Lower lobe of right lung (tissue), 2 donors: Measurements from ENCODE around the gene ULK1. TPM values are rescaled to one million over a fixed set of nuclear protein-coding genes. Genes with fewer than 3 reads are reported as not detected.

Experiments used
- ATAC-seq, 2 donors: fragments of 200-7000 bp; cut with Tn5 transposase; one replicate each; pipeline ENCODE4 v1.9.1; 2020 to 2022; ENCODE audit warnings: mild to moderate bottlenecking in 2 of 2, moderate library complexity in 2 of 2
- DNase-seq: peaks from one replicate; pipeline ENCODE4 v3.0.0-alpha.2; 2020
- H3K27ac ChIP-seq: fragments of 200-600 bp; one replicate; pipeline ENCODE4 v1.8.0; 2022
- H3K27me3 ChIP-seq: fragments of 200-600 bp; one replicate; pipeline ENCODE4 v1.8.0; 2022; ENCODE audit warnings: low read depth
- H3K36me3 ChIP-seq: fragments of 200-600 bp; one replicate; pipeline ENCODE4 v1.8.0; 2022; ENCODE audit warnings: mild to moderate bottlenecking
- H3K4me1 ChIP-seq: fragments of 200-600 bp; one replicate; pipeline ENCODE4 v1.8.0; 2022
- H3K4me3 ChIP-seq: fragments of 200-600 bp; one replicate; pipeline ENCODE4 v1.8.0; 2022; ENCODE audit warnings: mild to moderate bottlenecking
- H3K9me3 ChIP-seq: fragments of 200-600 bp; one replicate; pipeline ENCODE4 v1.8.0; 2022
- CTCF ChIP-seq: fragments of 200-600 bp; IDR thresholded peaks from one replicate; pipeline ENCODE4 v1.8.0; 2022; ENCODE audit warnings: antibody characterized with exemption, mild to moderate bottlenecking
- intact Hi-C: fragments of 100-400 bp; cut with DNase I; formaldehyde crosslinking; loops from one replicate; pipeline ENCODE4 v1.11.0; 2022
- total RNA-seq: library from RNA; stranded (reverse); fragmentation: NEBNext Ultra II Directional; extraction: Animal tissue kit (Norgen Biotek cat#: 25700); gene quantifications from one replicate; pipeline ENCODE4 v1.2.1, GENCODE V29; 2021
- donor health status: DM: no; HTN: yes; CAD: no; lungs with severe emphysema.

The ULK1 gene
- total RNA-seq, 1 donor from 2014 or later, result 32.2 TPM

- no peak overlapping the region for H3K4me3 ChIP-seq
- TF ChIP-seq CTCF, result no peak
- no peaks in the 10 kb centered on the region for H3K27me3 ChIP-seq
- no peaks in the 10 kb centered on the region for H3K9me3 ChIP-seq
- no peak overlapping the region for H3K27ac ChIP-seq
- ATAC-seq (no peak), DNase-seq (peak; percentile 26)
- H3K36me3 ChIP-seq, result peaks cover 63% of the 10 kb centered on the region
- intact Hi-C loops, result no loop called here
- peaks cover 6% of the 10 kb centered on the region for H3K4me1 ChIP-seq
These were observed 49.0 kb downstream of the ULK1 start for GRCh38 chr12:131943389-131943788.

DNA sequence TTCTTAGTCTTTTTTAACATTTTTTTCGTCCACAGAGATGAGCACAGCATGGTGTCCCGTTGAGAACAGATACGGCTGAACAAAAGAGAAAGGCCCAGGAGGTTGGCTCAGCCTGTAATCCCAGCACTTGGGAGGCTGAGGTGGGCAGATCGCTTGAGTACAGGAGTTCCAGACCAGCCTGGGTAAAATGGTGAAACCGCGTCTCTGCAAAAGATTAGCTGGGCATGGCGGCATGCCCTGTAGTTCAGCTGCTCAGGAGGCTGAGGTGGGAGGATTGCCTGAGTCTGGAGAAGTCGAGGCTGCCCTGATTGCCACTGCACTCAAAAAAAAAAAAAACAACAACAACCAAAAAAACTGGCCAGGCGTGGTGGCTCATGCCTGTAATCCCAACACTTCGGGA is 49.5 kb downstream of the ULK1 start:
- no peaks in the 10 kb centered on the region for H3K9me3 ChIP-seq
- intact Hi-C loops, result no loop called here
- no peak for TF ChIP-seq CTCF
- no peak overlapping the region for H3K4me3 ChIP-seq
- H3K27me3 ChIP-seq, result no peaks in the 10 kb centered on the region
- H3K4me1 ChIP-seq, result peaks cover 11% of the 10 kb centered on the region
- peaks cover 59% of the 10 kb centered on the region for H3K36me3 ChIP-seq
- H3K27ac ChIP-seq, result no peak overlapping the region
- DNase-seq (peak; percentile 18), ATAC-seq (no peak)

GRCh38 chr12:131944601-131945251 is 50.3 kb downstream of the ULK1 start:
- intact Hi-C loops, result no loop called here
- TF ChIP-seq CTCF, result no peak
- Histone ChIP-seq H3K4me3 (no peak overlapping the region), H3K9me3 (no peaks in the 10 kb centered on the region), H3K27ac (no peak overlapping the region), H3K27me3 (no peaks in the 10 kb centered on the region), H3K4me1 (peaks cover 17% of the 10 kb centered on the region), H3K36me3 (peaks cover 51% of the 10 kb centered on the region)
- DNase-seq (peak; percentile 43), ATAC-seq (no peak)

- no peak overlapping the region for H3K4me3 ChIP-seq
- no peak overlapping the region for H3K27ac ChIP-seq
- ATAC-seq, result no peak
- no peak for TF ChIP-seq CTCF
- H3K9me3 ChIP-seq, result no peaks in the 10 kb centered on the region
- H3K36me3 ChIP-seq, result peaks cover 34% of the 10 kb centered on the region
- no peak for DNase-seq
- no peaks in the 10 kb centered on the region for H3K27me3 ChIP-seq
- intact Hi-C loops, result no loop called here
- H3K4me1 ChIP-seq, result peaks cover 30% of the 10 kb centered on the region
These were observed 52.3 kb downstream of the ULK1 start for GRCh38 chr12:131946757-131947156.

DNA sequence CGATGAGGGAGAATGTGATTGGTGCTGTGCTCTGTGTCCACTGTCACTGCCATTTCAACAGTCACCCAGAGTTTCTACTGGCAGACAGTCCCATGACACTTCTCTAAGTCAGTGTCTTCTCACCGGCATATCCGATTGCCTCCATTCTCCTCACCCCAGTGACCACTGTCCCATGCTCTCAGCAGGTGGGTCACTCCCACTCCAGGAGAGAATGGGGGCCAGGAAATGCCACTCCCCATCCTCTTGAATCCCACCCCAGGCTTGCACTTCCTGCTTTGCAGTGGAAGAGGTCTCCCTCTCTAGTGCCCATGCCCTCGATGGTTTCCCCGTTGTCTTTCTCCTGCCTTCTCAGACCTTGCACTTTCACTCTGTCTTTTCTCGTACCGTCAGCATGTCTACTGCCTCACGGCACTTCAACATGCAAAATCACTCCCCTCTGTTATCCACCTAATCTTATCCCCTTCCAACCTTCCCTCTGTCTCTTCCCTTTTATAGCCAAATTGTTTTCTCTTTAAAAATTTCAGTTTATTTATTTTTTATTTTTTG is 53.1 kb downstream of the ULK1 start:
- H3K27ac ChIP-seq, result no peak overlapping the region
- intact Hi-C loops, result no loop called here
- ATAC-seq, result no peak

More for the DNA sequence above, 53.1 kb downstream of the ULK1 start:
- no peaks in the 10 kb centered on the region for H3K27me3 ChIP-seq
- DNase-seq, result no peak
- no peaks in the 10 kb centered on the region for H3K9me3 ChIP-seq
- H3K36me3 ChIP-seq, result peaks cover 26% of the 10 kb centered on the region
- H3K4me3 ChIP-seq, result no peak overlapping the region
- TF ChIP-seq CTCF, result no peak
- peaks cover 33% of the 10 kb centered on the region for H3K4me1 ChIP-seq
